CD14-positive monocyte (primary cell): ENCODE results near the gene RFLNA. TPM values are rescaled to one million over a fixed set of nuclear protein-coding genes. Genes with fewer than 3 reads are reported as not detected.

Source experiments
- DNase-seq, 3 donors: peaks; one replicate each; pipeline ENCODE4 v3.0.0-alpha.2; 2011 to 2022
- H2AFZ ChIP-seq: 2 replicates; pipeline ENCODE4 v1.6.0; 2012; ENCODE audit warnings: mild to moderate bottlenecking, low read depth, low read length, inconsistent platforms; ENCODE audit not compliant: insufficient read depth, poor library complexity, severe bottlenecking
- H3K27ac ChIP-seq, 2 donors: 1 replicate in 1 of 2; 2 replicates in 1 of 2; pipeline ENCODE4 v1.5.1; 2012 to 2013; ENCODE audit warnings: low read length in 2 of 2, control low read depth in 1 of 2, inconsistent platforms in 1 of 2, low read depth in 1 of 2, mild to moderate bottlenecking in 1 of 2
- H3K27me3 ChIP-seq, 2 donors: one replicate each; pipeline versions ENCODE4 v1.6.0 to v1.6.1; 2011 to 2013; ENCODE audit warnings: low read length in 2 of 2; ENCODE audit not compliant: control insufficient read depth in 2 of 2, insufficient read depth in 2 of 2
- H3K36me3 ChIP-seq, 2 donors: replicated peaks in 1 of 2; 1 replicate in 1 of 2; 2 replicates in 1 of 2; pipeline versions ENCODE4 v1.5.1 to v1.6.1; 2012 to 2013; ENCODE audit warnings: low read length in 2 of 2, control low read depth in 1 of 2, inconsistent platforms in 1 of 2, mild to moderate bottlenecking in 1 of 2; ENCODE audit not compliant: insufficient read depth in 2 of 2, control insufficient read depth in 1 of 2
- H3K4me1 ChIP-seq, 2 donors: 1 replicate in 1 of 2; 2 replicates in 1 of 2; pipeline versions ENCODE4 v1.5.1 to v1.6.1; 2012 to 2013; ENCODE audit warnings: low read length in 2 of 2, control low read depth in 1 of 2, inconsistent platforms in 1 of 2, mild to moderate bottlenecking in 1 of 2, moderate library complexity in 1 of 2; ENCODE audit not compliant: insufficient read depth in 2 of 2, control insufficient read depth in 1 of 2
- H3K4me2 ChIP-seq: replicated peaks from 2 replicates; pipeline ENCODE3; 2012; ENCODE audit warnings: low read length, moderate library complexity, mild to moderate bottlenecking; ENCODE audit not compliant: poor library complexity, severe bottlenecking; ENCODE audit errors: extremely low read depth
- H3K4me3 ChIP-seq, 3 experiments: fragments of 200-600 bp in 1 of 3; sonication (generic) in 1 of 3; replicated peaks in 1 of 3; 1 replicate in 2 of 3; 2 replicates in 1 of 3; pipeline ENCODE4 v1.5.1; 2011 to 2013; ENCODE audit warnings: low read length in 3 of 3, mild to moderate bottlenecking in 3 of 3, control low read depth in 2 of 3, low read depth in 2 of 3, inconsistent platforms in 1 of 3, moderate library complexity in 1 of 3
- H3K79me2 ChIP-seq: 2 replicates; pipeline ENCODE4 v1.6.0; 2012; ENCODE audit warnings: mild to moderate bottlenecking, control low read depth, inconsistent platforms, low read length, moderate library complexity; ENCODE audit not compliant: insufficient read depth
- H3K9ac ChIP-seq: 2 replicates; pipeline ENCODE4 v1.6.0; 2017; ENCODE audit warnings: low read length, mild to moderate bottlenecking; ENCODE audit not compliant: insufficient read depth, poor library complexity, severe bottlenecking
- H3K9me3 ChIP-seq, 2 donors: replicated peaks in 1 of 2; 1 replicate in 1 of 2; 2 replicates in 1 of 2; pipeline versions ENCODE4 v1.5.1 to v1.6.1; 2012 to 2013; ENCODE audit warnings: low read length in 2 of 2, control low read depth in 1 of 2; ENCODE audit not compliant: control insufficient read depth in 1 of 2, insufficient read depth in 1 of 2
- H4K20me1 ChIP-seq: 2 replicates; pipeline ENCODE4 v1.6.0; 2012; ENCODE audit warnings: mild to moderate bottlenecking, low read length, control low read depth, moderate library complexity; ENCODE audit not compliant: insufficient read depth
- H3K27ac Mint-ChIP-seq, 7 donors: one replicate each; pipeline ENCODE4 v1.8.0; 2020; ENCODE audit warnings: mild to moderate bottlenecking in 7 of 7, mixed read lengths in 7 of 7, moderate library complexity in 6 of 7, inconsistent platforms in 2 of 7
- H3K27me3 Mint-ChIP-seq, 3 donors: one replicate each; pipeline ENCODE4 v1.8.0; 2021 to 2022; ENCODE audit warnings: low read depth in 3 of 3, mild to moderate bottlenecking in 3 of 3, mixed read lengths in 3 of 3, moderate library complexity in 3 of 3, inconsistent platforms in 1 of 3
- H3K36me3 Mint-ChIP-seq, 2 donors: one replicate each; pipeline ENCODE4 v1.8.0; 2020; ENCODE audit warnings: mixed read lengths in 2 of 2, inconsistent platforms in 1 of 2, mild to moderate bottlenecking in 1 of 2
- H3K4me1 Mint-ChIP-seq: one replicate; pipeline ENCODE4 v1.8.0; 2020; ENCODE audit warnings: mild to moderate bottlenecking, mixed read lengths
- H3K4me3 Mint-ChIP-seq, 2 donors: one replicate each; pipeline ENCODE4 v1.8.0; 2020; ENCODE audit warnings: mild to moderate bottlenecking in 2 of 2, mixed read lengths in 2 of 2, moderate library complexity in 1 of 2
- H3K9me3 Mint-ChIP-seq, 7 donors: one replicate each; pipeline ENCODE4 v1.8.0; 2020 to 2022; ENCODE audit warnings: mixed read lengths in 7 of 7, mild to moderate bottlenecking in 6 of 7, moderate library complexity in 6 of 7, inconsistent platforms in 2 of 7
- CTCF ChIP-seq: fragments of 200-600 bp; IDR thresholded peaks from one replicate; pipeline ENCODE4 v1.8.0; 2022; ENCODE audit warnings: antibody characterized with exemption, mild to moderate bottlenecking
- WGBS: methylation state at CpG from one replicate; pipeline ENCODE4 v1.1.5; 2013; ENCODE audit warnings: missing lambda C conversion rate; ENCODE audit not compliant: insufficient coverage; 5-methylcytosine and 5-hydroxymethylcytosine counted together
- intact Hi-C, 2 donors: fragments of 100-400 bp; cut with micrococcal nuclease; formaldehyde crosslinking; loops; one replicate each; pipeline versions ENCODE4 v1.15.0 to v1.15.1; 2023
- polyA plus RNA-seq, 3 donors: library from polyadenylated mRNA; depleted of rRNA in 1 of 3; unstranded in 2 of 3; stranded (reverse) in 1 of 3; fragments of 300-500 nt in 2 of 3; fragments of >200 nt in 1 of 3; fragmentation: Illumina TruSeq in 2 of 3; gene quantifications; 1 replicate in 2 of 3; 2 replicates in 1 of 3; pipeline ENCODE4 v1.2.3, GENCODE V29; 2012 to 2021

Gene RFLNA
- polyA plus RNA-seq, 3 donors, result not detected

GRCh38 chr12:124316257-124316900 is 21.5 kb downstream of the RFLNA start:
- Histone ChIP-seq H2AFZ (no peak overlapping the region), H3K4me1 (no peaks in the 10 kb centered on the region), H3K27ac (no peak overlapping the region), H4K20me1 (peaks cover 8% of the 10 kb centered on the region), H3K4me3 (no peak overlapping the region), H3K4me2 (no peak overlapping the region), H3K79me2 (no peaks in the 10 kb centered on the region), H3K27me3 (no peaks in the 10 kb centered on the region), H3K9me3 (no peaks in the 10 kb centered on the region), H3K9ac (no peak overlapping the region), H3K36me3 (no peaks in the 10 kb centered on the region)
- intact Hi-C loops, result no loop called here
- no peak for DNase-seq
- WGBS, result 92% methylated on average over 11 of the region's 12 CpGs
- peaks cover 0 to 4% (median 0%) of the 10 kb centered on the region in 7 donors for H3K9me3 Mint-ChIP-seq
- H3K4me1 Mint-ChIP-seq, result peaks cover 2% of the 10 kb centered on the region
- H3K27me3 Mint-ChIP-seq, result peaks cover 4 to 10% (median 5%) of the 10 kb centered on the region in 3 donors
- H3K36me3 Mint-ChIP-seq, result no peaks in the 10 kb centered on the region
- no peak for TF ChIP-seq CTCF
- H3K4me3 Mint-ChIP-seq, result no peak overlapping the region
- no peak overlapping the region for H3K27ac Mint-ChIP-seq

- H4K20me1 ChIP-seq, result peaks cover 17% of the 10 kb centered on the region
- H3K79me2 ChIP-seq, result no peaks in the 10 kb centered on the region
- peaks cover 0 to 4% (median 0%) of the 10 kb centered on the region in 7 donors for H3K9me3 Mint-ChIP-seq
- H3K36me3 ChIP-seq, result no peaks in the 10 kb centered on the region
- no peak for DNase-seq
- no peak overlapping the region for H3K4me3 Mint-ChIP-seq
- no peak overlapping the region for H3K4me3 ChIP-seq
- peaks cover 4 to 9% (median 5%) of the 10 kb centered on the region in 3 donors for H3K27me3 Mint-ChIP-seq
- peaks cover 2% of the 10 kb centered on the region for H3K4me1 Mint-ChIP-seq
- no peak for TF ChIP-seq CTCF
- H3K9ac ChIP-seq, result no peak overlapping the region
- H3K36me3 Mint-ChIP-seq, result no peaks in the 10 kb centered on the region
- WGBS, result 95% methylated on average over 11 of the region's 12 CpGs
- no peak overlapping the region for H2AFZ ChIP-seq
- H3K27ac Mint-ChIP-seq, result no peak overlapping the region
- H3K27ac ChIP-seq, result no peak overlapping the region
- H3K4me2 ChIP-seq, result no peak overlapping the region
- no peaks in the 10 kb centered on the region for H3K27me3 ChIP-seq
- H3K4me1 ChIP-seq, result no peaks in the 10 kb centered on the region
- intact Hi-C loops, result no loop called here
- no peaks in the 10 kb centered on the region for H3K9me3 ChIP-seq
These were observed 22.5 kb downstream of the RFLNA start for GRCh38 chr12:124317400-124317799.
